ENCODE data around the gene TGM4. TPM values are rescaled to one million over a fixed set of nuclear protein-coding genes. Genes with fewer than 3 reads are reported as not detected.

The TGM4 gene
- total and polyA plus RNA-seq, 10 of the 15 experiments (the other 5 are each of a cell fraction or from before 2014, with no cell fraction given): not detected

- TF ChIP-seq JUNB (IDR thresholded peaks at IDR 0.05): no peak
- TF ChIP-seq EGR1 (IDR thresholded peaks at IDR 0.05; ENCODE audit: borderline replicate concordance in 1 of 2, low read depth in 2 of 2, low read length in 2 of 2): peak; percentile 46 to 61; a peak in 2 of 3 replicates
- TF ChIP-seq CREB1 (IDR thresholded peaks at IDR 0.05; ENCODE audit: low read depth): peak; percentile 91
- TF ChIP-seq IKZF2 (IDR thresholded peaks at IDR 0.05): no peak
- no peak for TF ChIP-seq E2F8 (IDR thresholded peaks at IDR 0.05; ENCODE audit: low read depth, partially characterized antibody)
- no peak for TF ChIP-seq EZH2 (IDR thresholded peaks at IDR 0.05; ENCODE audit: borderline replicate concordance, control insufficient read depth, low read depth, low read length)
- TF ChIP-seq SMC3 (IDR thresholded peaks at IDR 0.05; ENCODE audit: borderline replicate concordance, low read length): no peak; the same call in 1 of the 2 replicates
- TF ChIP-seq, protein P1, sequence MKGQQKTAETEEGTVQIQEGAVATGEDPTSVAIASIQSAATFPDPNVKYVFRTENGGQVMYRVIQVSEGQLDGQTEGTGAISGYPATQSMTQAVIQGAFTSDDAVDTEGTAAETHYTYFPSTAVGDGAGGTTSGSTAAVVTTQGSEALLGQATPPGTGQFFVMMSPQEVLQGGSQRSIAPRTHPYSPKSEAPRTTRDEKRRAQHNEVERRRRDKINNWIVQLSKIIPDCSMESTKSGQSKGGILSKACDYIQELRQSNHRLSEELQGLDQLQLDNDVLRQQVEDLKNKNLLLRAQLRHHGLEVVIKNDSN (IDR thresholded peaks at IDR 0.05; ENCODE audit: borderline replicate concordance, extremely low read length, insufficient read depth, low read depth, low read length): peak; percentile 100
- TF ChIP-seq SIN3A (IDR thresholded peaks at IDR 0.05; ENCODE audit: low read depth, low read length): peak; percentile 58; the same call in 1 of the 2 replicates
- TF ChIP-seq ZNF622 (IDR thresholded peaks at IDR 0.05): no peak
- peak; percentile 27; the same call in 1 of the 2 replicates for TF ChIP-seq ATF7 (IDR thresholded peaks at IDR 0.05; ENCODE audit: low read depth)
- TF ChIP-seq YY1 (IDR thresholded peaks at IDR 0.05; ENCODE audit: low read depth, low read length): peak; percentile 96
- no peak for TF ChIP-seq ZNF274 (IDR thresholded peaks at IDR 0.05; ENCODE audit: insufficient read depth, insufficient read length)
- TF ChIP-seq MTA2 (IDR thresholded peaks at IDR 0.05; ENCODE audit: low read depth): no peak
- TF ChIP-seq CBX5 (IDR thresholded peaks at IDR 0.05; ENCODE audit: low read depth): no peak
- no peak for TF ChIP-seq CHD1 (IDR thresholded peaks at IDR 0.05; ENCODE audit: low read depth, low read length)
- peak; percentile 91; the same call in 1 of the 2 replicates for TF ChIP-seq RB1 (IDR thresholded peaks at IDR 0.05; ENCODE audit: borderline replicate concordance)
- TF ChIP-seq YBX1 (IDR thresholded peaks at IDR 0.05): no peak
- TF ChIP-seq BRCA1 (IDR thresholded peaks at IDR 0.05; ENCODE audit: low read depth, low read length): 0 out of 2 replicates have a peak, but pooled peaks have one; percentile 7
- TF ChIP-seq CREM (IDR thresholded peaks at IDR 0.05; ENCODE audit: low read depth): peak; percentile 89
- no peak for TF ChIP-seq E4F1 (IDR thresholded peaks at IDR 0.05; ENCODE audit: borderline replicate concordance, partially characterized antibody)
- no peak for TF ChIP-seq ZNF24 (IDR thresholded peaks at IDR 0.05)
- peak; percentile 73 for TF ChIP-seq BACH1 (IDR thresholded peaks at IDR 0.05; ENCODE audit: borderline replicate concordance)
- no peak for TF ChIP-seq HCFC1 (IDR thresholded peaks at IDR 0.05; ENCODE audit: low read length)
- no peak for TF ChIP-seq HDAC2 (IDR thresholded peaks at IDR 0.05)
- no peak for TF ChIP-seq NR2C2 (IDR thresholded peaks at IDR 0.05; ENCODE audit: borderline replicate concordance, control insufficient read depth, insufficient read length, low read depth)
- TF ChIP-seq RAD21 (IDR thresholded peaks at IDR 0.05; ENCODE audit: insufficient read depth, low read depth, low read length): 0 out of 2 replicates have a peak, but pooled peaks have one; percentile 28
These were observed 12.8 kb upstream of the TGM4 start, which contains the start of gene TMEM42 (continued) for GRCh38 chr3:44861412-44862225.

Measured in GM12878 (cell line).